K562 (cell line): Measurements from ENCODE around the gene GIMAP1. TPM values are rescaled to one million over a fixed set of nuclear protein-coding genes. Genes with fewer than 3 reads are reported as not detected.

Source experiments
- ATAC-seq: fragments of 200-7000 bp; cut with Tn5 transposase; 3 replicates; pipeline ENCODE4 v1.9.1; 2020; ENCODE audit warnings: moderate library complexity
- BruUV-seq: library from RNA; stranded (reverse); fragments of 400-500 nt; replicated peaks from 2 replicates; lab custom pipeline; 2021; lab: Mats Ljungman, UMichigan
- CTCF ChIA-PET: fragments of 300-600 bp; formaldehyde crosslinking; extraction: SDS; loops from one replicate; lab custom pipeline; 2021; ENCODE audit warnings: low intra/inter-chr PET ratio; lab: Yijun Ruan, JAX
- POLR2A ChIA-PET: fragments of 300-600, 350-650 bp; sonication (Branson Sonifier 250); formaldehyde crosslinking; extraction: SDS; loops from one replicate; lab custom pipeline; 2021; ENCODE audit warnings: antibody characterized with exemption, inconsistent platforms; lab: Yijun Ruan, JAX
- DNase-seq, 4 experiments: peaks; one replicate each; pipeline versions ENCODE4 v3.0.0 to v3.0.0-alpha.2; 2011 to 2018; ENCODE audit warnings: low spot score in 3 of 4, mixed read lengths in 3 of 4; ENCODE audit errors: extremely low read depth in 1 of 4
- FAIRE-seq: peaks from 2 replicates; lab custom pipeline; 2011; peaks lifted over from hg19 to GRCh38; lab: Jason Lieb, UNC
- H2AFZ ChIP-seq: 2 replicates; pipeline ENCODE4 v1.6.0; 2011; ENCODE audit warnings: low read depth, low read length, control low read depth, inconsistent platforms
- H3K27ac ChIP-seq: fragments of 200-600 bp; 3 replicates; pipeline ENCODE4 v1.8.0; 2011; ENCODE audit warnings: low read depth, mild to moderate bottlenecking, control low read depth, inconsistent platforms, low read length, moderate library complexity, mixed read lengths; ENCODE audit errors: extremely low read depth
- H3K27me3 ChIP-seq, 2 experiments: fragments of 300-600 bp in 1 of 2; 2 replicates in 1 of 2; 3 replicates in 1 of 2; pipeline versions ENCODE4 v1.6.0 to v1.8.0; 2011; ENCODE audit warnings: inconsistent platforms in 2 of 2, low read length in 2 of 2, mild to moderate bottlenecking in 1 of 2, mixed read lengths in 1 of 2, moderate library complexity in 1 of 2; ENCODE audit not compliant: control insufficient read depth in 2 of 2, insufficient read depth in 2 of 2
- H3K36me3 ChIP-seq: fragments of 300-600 bp; 3 replicates; pipeline ENCODE4 v1.8.0; 2011; ENCODE audit warnings: mild to moderate bottlenecking, low read length, inconsistent platforms; ENCODE audit not compliant: control insufficient read depth, insufficient read depth
- H3K4me1 ChIP-seq, 2 experiments: fragments of 200-600 bp in 1 of 2; replicated peaks in 1 of 2; 2 replicates in 1 of 2; 3 replicates in 1 of 2; pipeline versions ENCODE4 v1.5.1 to v1.8.0; 2011; ENCODE audit warnings: inconsistent platforms in 2 of 2, low read length in 2 of 2, mild to moderate bottlenecking in 1 of 2, mixed read lengths in 1 of 2, moderate library complexity in 1 of 2; ENCODE audit not compliant: control insufficient read depth in 2 of 2, insufficient read depth in 2 of 2
- H3K4me2 ChIP-seq: 2 replicates; pipeline ENCODE4 v1.6.1; 2011; ENCODE audit warnings: low read length, control low read depth, inconsistent platforms, mixed read lengths; ENCODE audit not compliant: insufficient read depth
- H3K4me3 ChIP-seq: fragments of 200-600 bp; sonication (generic), shearing (Covaris generic); 2 replicates; pipeline ENCODE4 v1.5.1; 2016; ENCODE audit warnings: control low read depth, inconsistent platforms
- H3K79me2 ChIP-seq: fragments of 200-600 bp; 3 replicates; pipeline ENCODE4 v1.8.0; 2011; ENCODE audit warnings: low read length, inconsistent platforms; ENCODE audit not compliant: control insufficient read depth, insufficient read depth
- H3K9ac ChIP-seq, 2 experiments: 2 replicates each; pipeline versions ENCODE4 v1.6.0 to v1.6.1; 2011; ENCODE audit warnings: low read depth in 2 of 2, low read length in 2 of 2, control low read depth in 1 of 2, inconsistent platforms in 1 of 2, mild to moderate bottlenecking in 1 of 2, mixed read lengths in 1 of 2; ENCODE audit not compliant: insufficient read depth in 1 of 2
- H3K9me1 ChIP-seq: one replicate; pipeline ENCODE4 v1.6.0; 2011; ENCODE audit warnings: inconsistent platforms, mild to moderate bottlenecking, low read length, moderate library complexity; ENCODE audit not compliant: control insufficient read depth, insufficient read depth
- H3K9me3 ChIP-seq: replicated peaks from 2 replicates; pipeline ENCODE4 v1.5.1; 2011; ENCODE audit warnings: low read depth, low read length, inconsistent platforms; ENCODE audit not compliant: control insufficient read depth, insufficient read depth
- H4K20me1 ChIP-seq: replicated peaks from 2 replicates; pipeline ENCODE4 v1.6.1; 2011; ENCODE audit warnings: low read length, inconsistent platforms, mixed read lengths; ENCODE audit not compliant: control insufficient read depth, insufficient read depth
- COPS2 ChIP-seq: fragments of 450-650 bp; conservative IDR thresholded peaks from 2 replicates; pipeline ENCODE4 v1.6.1; 2016; ENCODE audit warnings: mild to moderate bottlenecking, moderate library complexity
- E2F6 ChIP-seq, 2 experiments: IDR thresholded peaks; 2 replicates each; pipeline ENCODE4 v1.6.1; 2011; ENCODE audit warnings: borderline replicate concordance in 1 of 2, control low read depth in 1 of 2, low read depth in 1 of 2, low read length in 1 of 2, mild to moderate bottlenecking in 1 of 2, mixed read lengths in 1 of 2, moderate library complexity in 1 of 2; ENCODE audit not compliant: insufficient read depth in 1 of 2, insufficient read length in 1 of 2, poor library complexity in 1 of 2, severe bottlenecking in 1 of 2; ENCODE audit errors: extremely low read depth in 1 of 2
- NRF1 ChIP-seq, 2 experiments: fragments of 450-650 bp; IDR thresholded peaks in 1 of 2; conservative IDR thresholded peaks in 1 of 2; 2 replicates each; pipeline ENCODE4 v1.6.1; 2014; ENCODE audit warnings: mild to moderate bottlenecking in 2 of 2
- ZNF445 ChIP-seq: fragments of 250-450 bp; sonication (Bioruptor Pico); IDR thresholded peaks from 2 replicates; pipeline ENCODE4 v1.4.0; 2020; ENCODE audit warnings: low read depth, mild to moderate bottlenecking, moderate library complexity
- WGBS: fragments of 100-300 bp; shearing (Covaris generic); methylation state at CpG from one replicate; pipeline ENCODE4 v1.1.6; 2016; ENCODE audit warnings: low coverage, mixed read lengths; ENCODE audit not compliant: insufficient coverage; ENCODE audit errors: missing lambda C conversion rate; 5-methylcytosine and 5-hydroxymethylcytosine counted together
- in situ Hi-C: fragments of 300-500 bp; cut with MboI; formaldehyde crosslinking; loops from 4 replicates; pipeline ENCODE4 v1.15.0; 2018; ENCODE audit warnings: inconsistent platforms, mixed read lengths
- intact Hi-C: fragments of 100-400 bp; cut with micrococcal nuclease; formaldehyde crosslinking; loops from 2 replicates; pipeline ENCODE4 v1.14.2; 2022
- polyA plus RNA-seq, 8 experiments: library from polyadenylated mRNA; depleted of rRNA in 4 of 8; stranded (reverse) in 5 of 8; unstranded in 3 of 8; fragments of >200 nt; fragmentation: Nextera tagmentation in 2 of 8; fragmentation: Illumina TruSeq in 1 of 8; extraction: Ambion mirVana in 2 of 8; extraction: Trizol in 1 of 8; gene quantifications; 2 replicates each; pipeline versions ENCODE4 v1.2.1 to v1.2.3, GENCODE V29; 2011 to 2014; ENCODE audit warnings: inconsistent platforms in 1 of 8, missing spikeins in 1 of 8
- total RNA-seq, 7 experiments: library from RNA; depleted of rRNA in 6 of 7; stranded (reverse); fragments of >200 nt in 6 of 7; fragmentation: Illumina TruSeq in 2 of 7; extraction: Trizol in 2 of 7; gene quantifications; 2 replicates each; pipeline versions ENCODE4 v1.2.1 to v1.2.3, GENCODE V29; 2011 to 2021; ENCODE audit warnings: low replicate concordance in 1 of 7

Gene GIMAP1
- total and polyA plus RNA-seq, 9 of the 15 experiments (the other 6 are each of a cell fraction or from before 2014, with no cell fraction given): 0.04 to 0.13 TPM; not detected in 7

- ATAC-seq (no peak; the same call in 2 of the 3 replicates), FAIRE-seq (no peak), DNase-seq (no peak)
- Histone ChIP-seq H3K9ac (no peak overlapping the region), H3K4me2 (no peak overlapping the region), H3K4me3 (no peak overlapping the region), H4K20me1 (no peaks in the 10 kb centered on the region), H3K27me3 (peaks cover 33 to 41% of the 10 kb centered on the region in 2 experiments), H3K79me2 (no peaks in the 10 kb centered on the region), H2AFZ (0 out of 2 replicates have a peak overlapping the region, but pooled peaks have one; percentile 11), H3K36me3 (no peaks in the 10 kb centered on the region), H3K4me1 (peaks cover 0 to 8% of the 10 kb centered on the region in 2 experiments; a peak in 1 of 5 replicates), H3K9me3 (no peaks in the 10 kb centered on the region), H3K27ac (no peak overlapping the region), H3K9me1 (no peaks in the 10 kb centered on the region)
- CTCF ChIA-PET: no interaction called here
- POLR2A ChIA-PET: interaction anchor here (0.6 to 1.0 kb wide), 3 partner anchors 43 to 289 kb away, joined by 3 to 4 read pairs (median 3); no protein-coding TSS in a partner anchor
- WGBS: 8% methylated on average over 11 of the region's 11 CpGs
- in situ Hi-C loops: no loop called here
- TF ChIP-seq NRF1 (conservative IDR thresholded peaks at IDR 0.05 in 1 of 2, IDR thresholded peaks at IDR 0.05 in 1 of 2) (peak; percentile 55 to 69), COPS2 (no peak), E2F6 (IDR thresholded peaks at IDR 0.05; ENCODE audit: borderline replicate concordance in 1 of 2, extremely low read depth in 1 of 2, insufficient read depth in 1 of 2, insufficient read length in 1 of 2, low read depth in 1 of 2, low read length in 1 of 2, poor library complexity in 1 of 2, severe bottlenecking in 1 of 2) (peak in 1 of 2 experiments; percentile 17), ZNF445 (no peak)
- BruUV-seq: no TSS peak
- intact Hi-C loops: no loop called here
Observed at GRCh38 chr7:150721970-150722373, 5.6 kb downstream of the GIMAP1 start.
